ENCODE data around the gene WDHD1.
"Not testable (repeated sequence)": the region's sequence is repeated elsewhere in the genome, so short reads cannot be mapped to it uniquely, and the experiment has no call there.

WDHD1 gene

DNA sequence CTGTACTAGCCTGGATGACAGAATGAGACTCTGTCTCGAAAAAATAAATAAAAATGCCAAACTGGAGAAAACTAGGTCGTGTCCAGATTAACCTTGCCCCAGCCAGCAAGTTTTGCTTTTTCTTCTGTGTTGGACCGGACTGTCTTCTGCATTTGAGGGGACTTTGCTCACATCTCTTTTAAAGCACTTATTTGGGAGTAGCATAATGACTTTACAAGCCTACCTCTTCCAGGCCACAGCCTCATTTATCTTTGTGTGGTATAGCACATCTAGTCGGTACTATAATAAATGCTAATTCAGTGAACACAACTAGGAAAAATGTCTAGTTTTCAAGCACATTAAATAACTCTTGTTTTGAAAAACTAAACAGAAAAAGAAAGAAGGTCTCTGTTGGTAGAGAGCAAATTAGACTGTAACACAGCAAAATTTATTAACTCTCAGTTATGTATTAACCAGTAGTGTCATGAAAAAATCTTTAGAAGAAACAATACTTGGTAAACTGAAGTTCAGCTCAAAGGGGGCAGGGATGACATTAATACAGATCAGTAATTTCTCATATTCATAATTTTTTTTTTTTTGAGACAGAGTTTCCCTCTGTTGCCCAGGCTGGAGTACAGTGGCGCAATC lies 52.0 kb downstream of the WDHD1 start:
- no peak for DNase-seq (ENCODE audit: extremely low spot score, insufficient read length, low read depth)
- FAIRE-seq: no peak

DNA sequence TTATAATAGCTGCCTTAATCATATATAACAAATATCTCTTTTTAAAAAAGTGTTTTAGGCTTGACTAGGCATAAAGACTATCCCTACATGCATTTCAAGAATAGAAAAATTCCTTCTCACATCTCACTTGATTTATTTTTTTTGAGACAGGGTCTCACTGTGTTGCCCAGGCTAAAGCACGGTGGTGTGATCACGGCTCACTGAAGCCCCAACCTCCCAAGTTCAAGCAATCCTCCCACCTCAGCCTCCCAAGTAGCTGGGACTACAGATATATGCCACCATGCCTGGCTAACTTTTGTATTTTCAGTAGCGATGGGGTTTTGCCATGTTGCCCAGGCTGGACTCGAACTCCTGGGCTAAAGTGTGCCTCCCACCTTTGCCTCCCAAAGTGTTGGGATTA lies 59.4 kb downstream of the WDHD1 start:
- FAIRE-seq (no peak), DNase-seq (ENCODE audit: extremely low spot score, insufficient read length, low read depth) (no peak)

DNA sequence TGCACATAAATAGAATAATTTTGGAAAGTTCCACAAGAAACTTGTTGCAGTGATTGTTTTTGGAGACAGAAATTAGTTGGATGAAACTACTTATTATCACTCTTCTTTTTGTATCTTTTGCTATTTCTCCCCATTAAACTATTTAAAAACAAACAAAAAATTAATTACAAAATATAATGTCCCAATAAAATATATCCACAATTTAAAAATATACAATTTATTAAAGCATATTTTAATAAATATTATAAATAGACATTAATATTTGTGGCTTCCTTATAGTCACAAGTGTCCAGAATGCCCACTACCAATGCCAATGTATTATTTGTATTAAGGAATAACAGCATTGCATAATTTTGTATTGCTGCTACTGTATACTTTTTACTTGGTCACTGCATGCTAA lies 71.8 kb downstream of the WDHD1 start:
- DNase-seq (ENCODE audit: extremely low spot score, insufficient read length, low read depth) (no peak), FAIRE-seq (no peak)

DNA sequence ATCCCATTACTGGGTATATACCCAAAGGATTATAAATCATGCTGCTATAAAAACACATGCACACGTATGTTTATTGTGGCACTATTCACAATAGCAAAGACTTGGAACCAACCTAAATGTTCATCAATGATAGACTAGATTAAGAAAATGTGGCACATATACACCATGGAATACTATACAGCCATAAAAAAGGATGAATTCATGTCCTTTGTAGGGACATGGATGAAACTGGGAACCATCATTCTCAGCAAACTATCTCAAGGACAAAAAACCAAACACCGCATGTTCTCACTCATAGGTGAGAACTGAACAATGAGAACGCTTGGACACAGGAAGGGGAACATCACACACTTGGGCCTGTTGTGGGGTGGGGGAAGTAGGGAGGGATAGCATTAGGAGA lies 73.3 kb downstream of the WDHD1 start:
- FAIRE-seq; DNase-seq (ENCODE audit: extremely low spot score, insufficient read length, low read depth): not testable (repeated sequence)

DNA sequence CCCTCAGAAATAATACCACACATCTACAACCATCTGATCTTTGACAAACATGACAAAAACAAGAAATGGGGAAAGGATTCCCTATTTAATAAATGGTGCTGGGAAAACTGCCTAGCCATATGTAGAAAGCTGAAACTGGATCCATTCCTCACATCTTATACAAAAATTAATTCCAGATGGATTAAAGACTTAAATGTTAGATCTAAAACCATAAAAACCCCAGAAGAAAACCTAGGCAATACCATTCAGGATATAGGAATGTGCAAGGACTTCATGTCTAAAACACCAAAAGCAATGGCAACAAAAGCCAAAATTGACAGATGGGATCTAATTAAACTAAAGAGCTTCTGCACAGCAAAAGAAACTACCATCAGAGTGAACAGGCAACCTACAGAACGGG lies 74.1 kb downstream of the WDHD1 start:
- DNase-seq (ENCODE audit: extremely low spot score, insufficient read length, low read depth); FAIRE-seq: not testable (repeated sequence)

DNA sequence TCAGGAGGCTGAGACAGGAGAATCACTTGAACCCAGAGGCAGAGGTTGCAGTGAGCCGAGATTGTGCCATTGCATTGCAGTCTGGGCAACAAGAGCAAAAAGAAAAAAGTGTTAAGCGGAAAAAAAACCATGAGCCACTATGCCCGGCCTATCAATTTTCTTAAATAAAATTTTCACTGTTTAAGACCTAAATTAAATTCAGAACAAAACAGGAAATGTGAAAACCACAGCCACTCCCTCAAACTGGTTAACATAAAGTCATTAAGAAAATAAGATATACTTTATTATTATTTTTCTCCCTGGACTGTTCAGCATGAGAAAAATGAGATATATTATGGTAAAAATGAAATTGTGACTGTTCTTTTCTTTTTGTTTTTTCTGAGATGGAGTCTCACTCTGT lies 79.7 kb downstream of the WDHD1 start:
- DNase-seq (ENCODE audit: extremely low spot score, insufficient read length, low read depth): no peak
- no peak for FAIRE-seq

DNA sequence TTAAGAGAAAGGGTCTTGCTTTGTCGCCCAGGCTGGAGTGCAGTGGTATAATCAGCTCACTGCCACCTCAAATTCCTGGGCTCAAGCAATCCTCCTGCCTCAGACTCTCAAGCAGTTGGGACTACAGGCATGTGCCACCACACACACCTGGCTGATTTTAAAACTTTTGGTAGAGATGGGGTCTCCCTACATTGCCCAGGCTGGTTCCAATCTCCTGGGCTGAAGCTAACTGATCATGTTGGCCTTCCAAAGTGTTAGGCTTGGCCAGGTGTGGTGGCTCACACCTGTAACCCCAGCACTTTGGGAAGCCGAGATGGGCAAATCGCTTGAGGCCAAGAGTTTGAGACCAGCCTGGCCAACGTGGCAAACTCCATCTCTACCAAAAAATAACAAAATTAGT lies 80.4 kb downstream of the WDHD1 start:
- no peak for FAIRE-seq

DNA sequence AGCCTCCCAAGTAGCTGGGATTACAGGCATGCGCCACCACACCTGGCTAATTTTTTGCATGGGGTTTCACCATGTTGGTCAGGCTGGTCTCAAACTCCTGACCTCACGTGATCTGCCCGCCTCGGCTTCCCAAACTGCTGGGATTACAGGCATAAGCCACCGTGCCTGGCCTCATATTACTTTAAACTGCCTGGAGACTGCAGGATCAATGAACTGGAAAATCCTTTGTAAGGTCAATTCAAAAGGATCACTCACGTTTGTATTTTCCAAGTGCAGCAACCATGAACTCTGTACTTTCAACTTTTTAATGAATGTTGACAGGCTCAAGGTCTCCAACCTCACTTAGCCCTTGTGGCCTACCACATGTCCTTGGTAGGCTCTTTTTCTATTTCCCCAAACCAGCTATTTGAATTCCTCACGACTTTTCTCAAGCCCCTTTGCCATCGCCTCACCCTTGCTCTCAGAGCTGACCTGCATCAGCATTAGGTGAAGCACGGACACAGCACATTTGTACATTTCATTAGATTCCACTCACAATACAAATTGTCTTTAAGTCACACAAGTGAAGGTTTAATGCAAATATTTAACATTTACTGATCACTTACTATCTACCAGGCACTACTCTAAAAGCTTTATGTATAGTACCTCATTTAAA lies 82.0 kb downstream of the WDHD1 start:
- DNase-seq (ENCODE audit: extremely low spot score, insufficient read length, low read depth) (no peak), FAIRE-seq (no peak)

More for the DNA sequence above, 80.4 kb downstream of the WDHD1 start:
- no peak for DNase-seq (ENCODE audit: extremely low spot score, insufficient read length, low read depth)

DNA sequence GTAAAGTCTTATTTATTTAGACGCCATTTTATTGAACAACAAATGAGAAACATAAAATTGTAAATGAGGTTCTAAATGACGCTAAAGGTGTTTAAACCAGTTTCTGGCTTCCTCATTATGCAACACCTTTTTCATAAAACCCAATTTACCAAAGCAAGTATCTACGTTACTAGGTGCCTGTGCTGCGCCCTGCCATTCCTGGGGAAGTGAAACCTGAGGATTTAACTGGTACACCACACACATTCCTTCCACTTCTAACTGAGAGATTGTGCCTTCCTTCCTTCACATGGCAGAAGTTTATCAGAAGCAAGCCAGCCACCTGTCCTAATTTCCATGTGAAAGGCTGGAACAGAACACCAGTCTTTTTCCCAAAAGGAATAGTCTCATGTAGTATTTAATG lies 84.0 kb downstream of the WDHD1 start:
- no peak for DNase-seq (ENCODE audit: extremely low spot score, insufficient read length, low read depth)
- FAIRE-seq: peak; percentile 74

DNA sequence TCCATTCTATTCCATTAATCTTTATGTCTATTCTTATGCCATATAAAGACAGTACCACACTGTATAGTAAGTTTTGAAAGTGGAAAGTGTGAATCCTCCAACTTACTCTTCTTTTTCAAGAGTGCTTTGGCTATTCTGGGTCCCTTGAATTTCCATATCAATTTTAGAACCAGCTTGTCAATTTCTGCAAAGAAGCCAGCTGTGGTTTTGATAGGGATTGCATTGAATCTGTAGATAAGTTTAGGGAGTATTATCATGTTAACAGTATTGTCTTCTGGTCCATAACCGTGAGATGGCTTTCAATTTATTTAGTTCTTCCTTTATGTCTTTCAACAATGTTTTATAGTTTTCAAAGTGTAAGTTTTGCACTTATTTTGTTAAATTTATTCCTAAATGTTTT lies 90.1 kb downstream of the WDHD1 start:
- DNase-seq (ENCODE audit: extremely low spot score, insufficient read length, low read depth) (no peak), FAIRE-seq (no peak)

DNA sequence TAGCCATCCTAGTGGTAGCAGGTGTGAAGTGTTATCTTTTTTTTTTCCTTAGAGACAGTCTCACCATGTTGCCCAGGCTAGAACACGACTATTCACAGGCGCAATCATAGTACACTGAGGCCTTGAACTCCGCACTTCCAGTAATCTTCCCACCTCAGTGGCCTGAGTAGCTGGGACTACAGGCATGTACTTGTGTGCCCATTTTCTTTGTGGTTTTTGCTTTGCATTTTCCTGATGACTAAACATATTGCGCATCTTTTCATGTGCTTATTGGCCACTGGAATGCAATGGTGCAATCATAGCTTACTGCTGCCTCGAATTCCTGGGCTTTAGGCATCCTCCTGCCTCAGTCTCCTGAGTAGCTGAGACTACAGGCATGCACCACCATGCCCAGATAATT lies 90.9 kb downstream of the WDHD1 start:
- no peak for DNase-seq (ENCODE audit: extremely low spot score, insufficient read length, low read depth)
- no peak for FAIRE-seq

DNA sequence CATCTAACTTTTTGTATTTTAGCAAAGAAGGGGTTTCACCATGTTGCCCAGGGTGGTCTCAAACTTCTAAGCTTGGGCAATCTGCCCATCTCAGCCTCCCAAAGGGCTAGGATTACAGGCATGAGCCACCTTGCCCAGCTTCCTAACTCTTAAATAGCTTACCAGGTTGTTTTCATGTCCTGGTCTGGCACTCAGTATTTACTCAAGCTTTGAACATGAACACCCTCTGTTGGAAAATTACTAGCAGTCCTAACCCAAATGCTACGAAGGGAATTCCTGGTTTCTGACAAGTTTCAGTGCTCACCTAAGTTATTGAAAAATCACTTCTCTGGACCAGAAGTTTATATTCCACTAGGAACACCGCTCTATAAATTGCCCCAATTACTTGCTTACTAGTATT lies 91.8 kb downstream of the WDHD1 start:
- DNase-seq (ENCODE audit: extremely low spot score, insufficient read length, low read depth) (no peak), FAIRE-seq (no peak)

DNA sequence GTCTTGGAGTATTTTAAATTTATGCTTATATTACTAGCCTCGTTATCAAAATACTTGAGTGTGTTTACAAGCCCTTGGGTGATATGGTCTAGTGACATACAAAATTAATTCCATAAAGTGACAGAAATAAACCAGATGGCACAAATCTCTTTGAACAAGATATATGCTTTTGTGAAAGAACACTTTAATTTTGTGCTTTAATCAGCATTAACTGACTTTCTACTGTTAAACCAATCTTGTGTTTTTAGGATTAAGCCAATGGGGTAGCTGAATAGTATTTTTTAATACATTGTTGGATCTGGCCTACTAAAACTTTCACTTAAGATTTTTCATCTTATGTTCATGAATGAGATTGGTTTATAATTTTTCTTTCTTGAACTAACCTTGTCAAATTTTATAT lies 93.9 kb downstream of the WDHD1 start:
- FAIRE-seq: no peak
- DNase-seq (ENCODE audit: extremely low spot score, insufficient read length, low read depth): no peak

DNA sequence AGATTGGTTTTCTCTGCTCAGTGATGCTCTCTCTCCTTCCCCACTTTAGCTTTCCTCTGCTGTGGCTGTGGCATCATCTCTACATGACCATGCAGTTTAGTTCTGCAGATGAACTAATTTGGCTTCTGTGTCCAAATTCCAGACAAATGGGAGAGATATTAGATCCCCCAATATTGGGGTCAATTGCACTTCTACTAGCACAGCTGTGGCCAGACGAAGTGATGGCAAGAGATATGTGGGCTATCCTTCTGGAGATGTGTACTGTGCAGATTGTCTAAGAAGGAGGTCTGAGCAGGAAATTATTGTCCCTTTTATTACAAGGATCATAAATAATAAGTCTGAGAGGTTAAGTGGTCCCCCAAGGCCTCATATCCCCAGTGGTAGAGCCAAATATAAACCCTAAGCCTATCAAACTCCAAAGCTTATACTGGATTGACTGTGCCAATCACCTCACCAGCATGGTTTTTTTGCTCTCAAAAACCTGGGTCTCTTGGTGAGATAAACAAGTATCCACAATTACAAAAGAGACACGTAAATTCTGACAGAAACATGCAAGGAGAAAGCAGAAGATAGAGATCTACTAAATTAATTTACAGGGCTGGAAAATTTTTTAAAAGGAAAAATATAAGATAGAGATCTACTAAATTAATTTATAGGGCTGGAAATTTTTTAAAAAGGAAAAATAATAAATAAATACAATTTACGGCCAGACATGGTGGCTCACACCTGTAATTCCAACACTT lies 95.1 kb downstream of the WDHD1 start:
- FAIRE-seq (no peak), DNase-seq (ENCODE audit: extremely low spot score, insufficient read length, low read depth) (no peak)

DNA sequence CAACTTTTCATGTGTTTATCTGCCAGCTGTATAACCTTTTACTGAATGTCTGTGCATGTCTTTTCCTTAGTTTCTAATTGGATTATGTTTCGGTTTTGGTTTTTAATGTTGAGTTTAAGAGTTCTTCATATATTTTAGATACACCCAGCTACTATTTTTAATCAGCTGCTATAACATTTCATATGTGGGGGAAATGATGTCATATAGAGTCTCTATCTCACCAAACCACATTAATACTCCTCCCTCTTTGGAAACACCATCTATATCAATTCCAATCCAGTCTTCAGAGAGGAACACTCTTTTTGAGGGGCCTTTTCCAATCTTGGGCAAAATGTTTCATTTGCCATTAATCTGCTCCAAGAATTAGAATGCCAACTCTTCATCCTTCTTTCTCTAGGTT lies 95.8 kb downstream of the WDHD1 start:
- FAIRE-seq: no peak

DNA sequence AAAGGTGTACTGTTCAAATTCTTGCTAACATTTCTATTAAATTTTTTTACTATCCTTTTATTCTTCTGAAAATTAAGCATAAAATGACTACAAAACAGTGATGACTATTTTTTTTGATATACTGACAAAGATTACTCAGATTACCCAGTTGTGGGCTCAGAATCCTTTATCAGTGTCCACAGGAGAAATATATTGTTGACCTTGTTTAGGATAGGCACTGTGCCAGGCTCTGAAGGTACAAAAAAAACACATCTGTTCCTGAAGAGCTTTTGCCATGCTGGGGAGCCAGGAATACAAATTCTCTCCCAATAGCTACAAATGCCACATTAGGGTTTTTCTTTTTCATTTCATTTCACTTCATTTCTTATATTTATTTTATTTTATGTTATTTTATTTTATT lies 97.3 kb downstream of the WDHD1 start:
- no peak for FAIRE-seq
- DNase-seq (ENCODE audit: extremely low spot score, insufficient read length, low read depth): no peak

More for the DNA sequence above, 95.8 kb downstream of the WDHD1 start:
- no peak for DNase-seq (ENCODE audit: extremely low spot score, insufficient read length, low read depth)

DNA sequence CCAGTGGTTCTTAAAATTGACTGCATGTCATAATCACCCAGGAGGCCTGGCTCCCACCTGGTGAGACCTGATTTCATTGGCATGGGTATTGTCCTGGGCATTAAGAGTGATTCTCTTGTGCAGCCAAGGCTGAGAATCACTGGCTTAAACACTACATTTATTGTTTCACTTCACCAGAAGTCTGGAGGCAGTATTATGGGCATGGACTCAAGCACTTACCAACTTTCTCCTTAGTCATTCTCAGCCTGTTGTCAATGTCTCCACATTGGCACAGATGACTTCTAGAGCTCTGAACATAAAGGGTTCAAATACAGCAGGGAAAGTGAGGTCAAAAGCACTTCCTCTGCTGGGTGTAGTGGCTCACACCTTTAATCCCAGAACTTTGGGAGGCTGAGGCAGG lies 98.7 kb downstream of the WDHD1 start:
- FAIRE-seq (no peak), DNase-seq (ENCODE audit: extremely low spot score, insufficient read length, low read depth) (no peak)

DNA sequence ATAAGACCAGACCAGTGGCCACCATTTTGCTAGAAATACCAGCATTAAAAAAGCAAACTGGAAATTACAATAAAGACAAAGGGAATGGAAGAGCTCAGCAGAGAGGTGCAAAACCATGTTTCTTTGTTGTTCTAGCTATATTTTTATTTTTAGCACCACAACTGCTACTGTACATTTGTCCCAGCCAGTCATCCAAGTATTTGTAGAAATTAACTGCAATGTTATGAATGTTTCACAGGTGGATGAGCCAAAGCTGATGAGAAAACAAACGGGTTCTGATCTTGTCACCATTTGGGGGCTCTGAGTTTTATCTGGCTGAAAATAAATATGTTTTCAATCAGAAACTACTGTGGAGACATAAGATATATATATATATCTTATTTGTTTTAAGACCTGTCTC lies 99.3 kb downstream of the WDHD1 start:
- FAIRE-seq: no peak
- no peak for DNase-seq (ENCODE audit: extremely low spot score, insufficient read length, low read depth)

DNA sequence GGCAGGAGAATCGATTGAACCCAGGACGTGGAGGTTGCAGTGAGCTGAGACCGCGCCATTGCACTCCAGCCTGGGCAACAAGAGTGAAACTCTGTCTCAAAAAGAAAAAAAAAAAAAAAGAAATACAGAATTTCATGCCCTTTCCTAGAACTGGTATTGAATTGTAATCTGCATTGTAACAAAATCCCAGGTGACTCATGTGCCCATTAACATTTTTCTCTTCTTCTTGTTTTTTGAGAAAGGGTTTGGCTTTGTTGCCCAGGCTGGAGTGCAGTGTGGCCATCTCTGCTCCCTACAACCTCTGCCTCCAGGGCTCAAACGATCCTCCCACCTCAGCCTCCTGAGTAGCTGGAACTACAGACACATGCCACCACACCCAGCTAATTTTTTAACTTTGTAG lies 100.3 kb downstream of the WDHD1 start:
- DNase-seq (ENCODE audit: extremely low spot score, insufficient read length, low read depth); FAIRE-seq: not testable (repeated sequence)

DNA sequence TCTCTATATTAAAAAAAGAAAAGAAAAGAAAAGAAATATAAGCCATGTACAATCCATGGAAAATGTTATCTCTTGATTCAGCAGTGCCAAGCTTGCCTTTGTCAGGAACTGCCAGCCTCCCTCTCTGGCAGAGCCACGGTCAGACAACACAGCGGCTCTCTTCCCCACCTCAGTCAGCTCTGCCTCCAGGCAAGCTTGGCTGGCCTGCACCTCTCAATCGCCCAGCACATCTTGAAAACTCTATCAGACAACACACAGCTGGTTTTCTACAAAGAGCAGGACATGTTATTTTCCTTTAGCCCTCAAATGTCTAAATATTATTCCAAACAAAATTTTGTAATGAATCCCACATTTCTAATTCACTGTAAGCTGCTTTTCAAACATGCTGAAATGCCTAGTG lies 104.3 kb downstream of the WDHD1 start:
- FAIRE-seq: no peak
- no peak for DNase-seq (ENCODE audit: extremely low spot score, insufficient read length, low read depth)

DNA sequence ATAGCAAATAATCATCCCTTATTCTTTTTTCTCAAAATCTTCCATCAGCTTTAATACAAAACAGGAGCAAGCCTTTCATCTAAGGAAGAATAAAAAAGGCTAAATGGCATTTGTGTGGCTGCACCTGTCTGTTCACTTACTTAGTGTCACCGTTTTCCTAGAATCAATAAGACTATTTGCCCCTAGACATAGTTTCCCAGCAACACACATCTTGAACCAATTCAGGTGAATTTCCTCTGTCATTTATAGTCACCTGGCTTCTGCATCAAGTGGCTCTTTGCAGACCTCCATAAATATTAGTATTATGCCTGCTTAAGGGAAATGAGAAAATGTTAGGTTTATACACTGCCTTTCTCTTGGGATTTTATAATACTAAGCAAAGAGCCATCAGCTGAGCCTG lies 106.8 kb downstream of the WDHD1 start:
- no peak for FAIRE-seq

More for the DNA sequence above, 106.8 kb downstream of the WDHD1 start:
- DNase-seq (ENCODE audit: extremely low spot score, insufficient read length, low read depth): no peak
